Measurements from ENCODE around the gene RRAGC. TPM values are rescaled to one million over a fixed set of nuclear protein-coding genes. Genes with fewer than 3 reads are reported as not detected.

The RRAGC gene
- total and polyA plus RNA-seq, 9 of the 15 experiments (the other 6 are each of a cell fraction or from before 2014, with no cell fraction given) = 3.9 to 16.9 (median 10.9) TPM

DNA sequence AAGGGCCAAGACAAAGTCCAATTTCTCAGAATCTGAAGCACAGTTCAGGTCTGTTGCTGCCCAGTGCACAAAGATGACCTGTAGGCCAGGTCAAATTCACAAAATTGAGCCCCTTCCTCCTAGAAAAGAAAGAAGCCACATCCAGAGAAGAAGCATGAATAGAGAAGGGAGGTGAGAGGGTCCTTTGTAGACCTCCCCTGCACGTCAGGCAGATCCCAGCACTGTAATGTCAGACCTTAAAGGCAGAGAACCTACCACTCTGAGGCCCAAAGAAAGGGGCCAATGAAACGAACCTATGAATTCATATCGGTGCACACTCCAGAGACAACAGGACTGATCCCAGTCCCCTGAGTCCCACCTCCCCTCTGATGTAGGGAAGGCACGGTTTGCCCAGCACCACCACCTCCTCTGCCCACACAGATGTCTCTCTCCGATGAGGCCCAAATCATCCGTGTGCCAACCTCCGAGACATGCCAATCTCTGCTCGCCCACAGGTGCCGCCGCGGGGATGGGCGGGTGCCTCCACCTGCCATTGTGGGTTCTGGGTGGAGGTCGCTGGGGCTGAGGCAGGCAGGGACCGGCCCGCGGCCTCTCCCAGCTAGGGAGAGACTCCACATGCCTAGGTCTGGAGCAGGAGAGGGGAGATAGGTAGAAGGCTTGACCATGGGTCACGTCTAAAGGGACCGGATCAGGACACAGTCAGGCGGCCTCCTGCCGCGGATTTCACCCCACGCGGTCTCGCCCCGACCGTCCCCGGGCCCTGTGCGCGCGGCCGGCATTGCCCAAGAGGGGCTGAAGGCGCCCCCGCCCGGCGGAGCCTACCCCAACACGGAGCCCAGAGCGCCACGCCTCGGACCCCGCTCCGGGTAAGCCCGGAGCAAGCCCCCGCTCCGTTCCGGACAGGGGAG, 42.1 kb downstream of the RRAGC start (continued):
- TF ChIP-seq NRF1 (conservative IDR thresholded peaks at IDR 0.05 in 1 of 2, IDR thresholded peaks at IDR 0.05 in 1 of 2) = no peak
- TF ChIP-seq NONO (IDR thresholded peaks at IDR 0.05; ENCODE audit: low read depth in 2 of 2, low read length in 1 of 2) = no peak

DNA sequence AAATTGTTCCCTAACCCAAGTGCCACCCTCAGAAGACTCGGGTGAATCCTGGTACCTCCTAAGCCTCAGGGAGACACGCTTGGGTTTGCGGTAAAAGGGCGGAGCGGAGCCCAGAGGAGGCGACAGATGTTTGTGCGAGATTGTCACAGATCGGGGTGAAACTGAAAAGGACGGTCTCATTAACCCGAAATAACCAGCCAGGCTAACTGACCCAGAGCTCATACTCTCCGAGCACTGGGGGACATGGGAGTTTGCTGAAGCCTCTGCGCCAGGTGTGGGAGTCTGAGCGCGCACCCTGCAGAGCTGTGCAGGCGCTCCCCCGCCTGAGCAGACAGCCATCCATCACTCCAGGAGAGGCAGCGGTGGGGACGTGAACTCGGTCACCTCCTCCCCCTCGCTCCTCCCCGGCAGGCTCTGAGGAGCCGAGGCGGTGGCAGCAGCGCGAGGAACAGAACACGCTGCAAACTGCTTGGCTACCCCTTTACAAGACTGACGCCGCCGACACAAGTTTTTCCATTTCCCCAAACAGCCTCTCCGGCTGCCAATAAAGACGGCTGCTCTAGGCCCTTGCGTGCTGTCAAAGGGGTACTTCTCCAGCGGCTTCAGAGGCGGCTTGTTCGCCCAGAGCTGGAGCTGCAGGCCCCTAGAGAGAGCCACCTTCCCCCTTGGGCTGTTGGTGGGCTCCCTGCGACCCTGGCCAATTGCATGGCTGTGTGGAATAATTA, 43.5 kb downstream of the RRAGC start:
- H3K27ac ChIP-seq (ENCODE audit: extremely low read depth, low read depth, low read length) = peak overlapping the region; percentile 87
- POLR2A ChIA-PET = interaction anchor here (0.5 to 1.9 kb wide), 12 partner anchors 10 to 868 kb away, joined by 3 to 5 read pairs (median 3); partner anchors contain the start of gene AKIRIN1
- H3K4me3 ChIP-seq = peak overlapping the region; percentile 14
- H3K79me2 ChIP-seq (ENCODE audit: control insufficient read depth, insufficient read depth, low read length) = no peaks in the 10 kb centered on the region
- FAIRE-seq (peak; percentile 99), DNase-seq (ENCODE audit: extremely low read depth in 1 of 4, low spot score in 3 of 4) (peak; percentile 92 to 99 (median 94)), ATAC-seq (peak; percentile 98)
- no peaks in the 10 kb centered on the region for H3K36me3 ChIP-seq (ENCODE audit: control insufficient read depth, insufficient read depth, low read length)
- intact Hi-C loops (cut with micrococcal nuclease) = loop anchor here (1.0 to 10.0 kb wide), 4 partner anchors 31 to 208 kb away; no protein-coding TSS in a partner anchor
- peak overlapping the region; percentile 87 for H2AFZ ChIP-seq (ENCODE audit: low read depth, low read length)
- H3K9me1 ChIP-seq (ENCODE audit: control insufficient read depth, insufficient read depth, low read length) = no peaks in the 10 kb centered on the region
- CTCF ChIA-PET (ENCODE audit: low intra/inter-chr PET ratio) = interaction anchor here (0.5 to 1.4 kb wide), 4 partner anchors 19 to 727 kb away, joined by 3 to 5 read pairs (median 4); no protein-coding TSS in a partner anchor
- no TSS peak for BruUV-seq (replicated peaks)
- 3% methylated on average over 36 of the region's 36 CpGs for WGBS (ENCODE audit: insufficient coverage, low coverage, missing lambda C conversion rate)
- H3K27me3 ChIP-seq (ENCODE audit: control insufficient read depth in 2 of 2, insufficient read depth in 2 of 2, low read length in 2 of 2) = no peaks in the 10 kb centered on the region; a peak in 1 of 5 replicates
- H3K9me3 ChIP-seq (replicated peaks; ENCODE audit: control insufficient read depth, insufficient read depth, low read depth, low read length) = peaks cover 21% of the 10 kb centered on the region
- no peaks in the 10 kb centered on the region for H4K20me1 ChIP-seq (replicated peaks; ENCODE audit: control insufficient read depth, insufficient read depth, low read length)
- H3K4me2 ChIP-seq (ENCODE audit: insufficient read depth, low read length) = peak overlapping the region; percentile 69
- H3K4me1 ChIP-seq (replicated peaks in 1 of 2; ENCODE audit: control insufficient read depth in 2 of 2, insufficient read depth in 2 of 2, low read length in 2 of 2) = peaks cover 30 to 32% of the 10 kb centered on the region in 2 experiments
- H3K9ac ChIP-seq (ENCODE audit: insufficient read depth in 1 of 2, low read depth in 2 of 2, low read length in 2 of 2) = peak overlapping the region; percentile 70 to 86
- in situ Hi-C loops (cut with MboI) = loop anchor here (5.0 kb wide), 1 partner anchor 204 kb away; no protein-coding TSS in a partner anchor
- TF ChIP-seq E2F3 (CRISPR knock-in tag; IDR thresholded peaks at IDR 0.05) (peak; percentile 86), NELFE (IDR thresholded peaks at IDR 0.05; ENCODE audit: insufficient read depth, insufficient read length) (no peak), DIDO1 (tag; IDR thresholded peaks at IDR 0.05; ENCODE audit: low read depth) (no peak), RBM25 (IDR thresholded peaks at IDR 0.05; ENCODE audit: low read depth, low read length, severe bottlenecking) (no peak)
